ENCODE measurements around the gene NEGR1. TPM values are rescaled to one million over a fixed set of nuclear protein-coding genes. Genes with fewer than 3 reads are reported as not detected.

The NEGR1 gene
- total RNA-seq, 2 experiments from 2014 or later: not detected

DNA sequence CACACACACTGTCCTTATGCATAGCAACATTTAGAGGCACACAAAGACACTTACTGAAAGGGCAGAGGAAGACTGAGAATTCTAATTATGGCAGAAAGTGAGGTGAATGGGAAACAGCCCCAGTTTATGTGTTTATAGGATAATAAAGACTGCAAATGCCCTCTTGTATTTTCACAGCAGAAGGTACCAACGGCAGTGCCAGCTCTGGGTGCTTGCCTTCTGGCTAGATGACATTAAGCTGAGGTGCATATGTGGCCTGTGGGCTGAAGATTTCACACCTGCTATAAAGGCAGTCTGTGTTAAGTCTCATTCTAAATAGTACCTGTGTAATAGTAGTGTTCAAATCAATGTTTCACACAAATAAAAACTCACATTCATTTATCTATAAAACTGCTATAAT is 854.3 kb downstream of the NEGR1 start:
- no peaks in the 10 kb centered on the region for H3K4me1 Mint-ChIP-seq
- H3K27me3 Mint-ChIP-seq: no peaks in the 10 kb centered on the region
- H3K4me3 Mint-ChIP-seq: no peak overlapping the region
- no peak overlapping the region for H3K27ac Mint-ChIP-seq
- no peak for DNase-seq
- no peaks in the 10 kb centered on the region for H3K36me3 Mint-ChIP-seq
- H3K9me3 Mint-ChIP-seq: no peaks in the 10 kb centered on the region

DNA sequence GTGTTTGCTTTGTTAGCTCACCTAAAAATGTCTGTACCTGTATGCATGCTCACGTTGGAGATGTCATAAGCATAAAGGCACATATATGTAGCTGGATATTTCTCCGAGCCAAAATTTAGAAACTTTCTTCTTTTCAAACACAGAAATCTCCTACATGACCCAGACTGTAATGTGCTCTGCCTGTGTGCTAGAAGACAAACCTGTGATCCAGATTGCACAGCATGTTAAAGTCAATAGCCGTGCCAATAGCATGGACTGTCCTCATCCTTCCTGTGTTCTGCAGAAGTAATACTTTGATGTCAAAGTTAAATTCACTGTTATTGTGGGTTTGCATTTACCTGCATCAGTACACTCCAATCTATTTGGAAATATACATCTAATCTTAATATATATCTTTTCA is 855.3 kb downstream of the NEGR1 start:
- Mint-ChIP-seq H3K27ac (no peak overlapping the region), H3K36me3 (no peaks in the 10 kb centered on the region), H3K27me3 (no peaks in the 10 kb centered on the region), H3K9me3 (no peaks in the 10 kb centered on the region), H3K4me3 (no peak overlapping the region), H3K4me1 (no peaks in the 10 kb centered on the region)
- DNase-seq: no peak

DNA sequence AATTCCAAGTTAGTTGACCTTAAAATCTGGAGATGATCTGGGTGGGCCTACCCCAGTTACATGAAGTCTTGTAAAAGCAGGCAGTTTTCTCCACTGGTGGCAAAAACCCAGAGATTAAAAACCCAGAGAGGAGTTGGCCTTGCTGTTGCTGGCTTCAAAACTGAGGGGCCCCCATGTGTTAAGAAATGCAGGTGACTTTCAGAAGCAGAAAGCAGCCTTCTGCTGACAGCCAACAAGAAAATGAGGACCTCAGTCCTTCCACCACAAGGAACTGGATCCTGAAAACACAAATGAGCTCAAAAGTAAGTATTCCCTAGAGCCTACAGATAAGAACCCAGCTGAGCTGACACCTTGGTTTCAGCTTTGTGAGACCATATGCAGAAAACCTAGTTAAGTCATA is 857.8 kb downstream of the NEGR1 start:
- DNase-seq: no peak
- Mint-ChIP-seq H3K27me3 (no peaks in the 10 kb centered on the region), H3K4me3 (no peak overlapping the region), H3K27ac (no peak overlapping the region), H3K36me3 (no peaks in the 10 kb centered on the region), H3K4me1 (no peaks in the 10 kb centered on the region), H3K9me3 (no peaks in the 10 kb centered on the region)

DNA sequence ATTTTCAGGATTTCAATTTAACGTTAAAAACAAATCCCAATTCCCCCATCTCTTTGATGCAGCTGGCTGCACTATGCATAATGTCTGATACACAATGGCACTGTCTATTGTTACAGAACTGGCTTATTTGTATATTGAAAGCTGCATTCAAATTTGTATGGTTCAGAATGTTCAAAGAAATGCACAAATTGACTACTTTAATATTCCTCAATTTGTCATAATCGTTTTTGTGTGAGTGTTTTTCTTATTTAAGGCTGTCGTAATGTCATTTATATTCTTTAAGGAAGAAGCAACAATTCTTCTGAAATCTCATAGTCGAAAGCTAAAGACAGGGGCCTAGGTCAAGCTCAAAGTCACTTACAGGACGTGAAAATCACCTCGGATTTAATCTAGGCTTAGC is 860.1 kb downstream of the NEGR1 start:
- no peak for DNase-seq
- H3K9me3 Mint-ChIP-seq: no peaks in the 10 kb centered on the region
- H3K27ac Mint-ChIP-seq: no peak overlapping the region
- no peaks in the 10 kb centered on the region for H3K27me3 Mint-ChIP-seq
- no peaks in the 10 kb centered on the region for H3K4me1 Mint-ChIP-seq
- no peak overlapping the region for H3K4me3 Mint-ChIP-seq
- H3K36me3 Mint-ChIP-seq: no peaks in the 10 kb centered on the region

GRCh38 chr1:71417421-71417820 is 864.9 kb downstream of the NEGR1 start:
- H3K9me3 Mint-ChIP-seq: no peaks in the 10 kb centered on the region
- H3K36me3 Mint-ChIP-seq: no peaks in the 10 kb centered on the region
- no peak overlapping the region for H3K4me3 Mint-ChIP-seq
- H3K27me3 Mint-ChIP-seq: no peaks in the 10 kb centered on the region
- H3K4me1 Mint-ChIP-seq: no peaks in the 10 kb centered on the region
- DNase-seq: no peak
- no peak overlapping the region for H3K27ac Mint-ChIP-seq

GRCh38 chr1:71414179-71414578 is 868.2 kb downstream of the NEGR1 start:
- H3K27ac Mint-ChIP-seq: no peak overlapping the region
- H3K4me1 Mint-ChIP-seq: no peaks in the 10 kb centered on the region
- no peaks in the 10 kb centered on the region for H3K27me3 Mint-ChIP-seq
- no peak overlapping the region for H3K4me3 Mint-ChIP-seq
- no peaks in the 10 kb centered on the region for H3K9me3 Mint-ChIP-seq
- H3K36me3 Mint-ChIP-seq: no peaks in the 10 kb centered on the region
- no peak for DNase-seq

DNA sequence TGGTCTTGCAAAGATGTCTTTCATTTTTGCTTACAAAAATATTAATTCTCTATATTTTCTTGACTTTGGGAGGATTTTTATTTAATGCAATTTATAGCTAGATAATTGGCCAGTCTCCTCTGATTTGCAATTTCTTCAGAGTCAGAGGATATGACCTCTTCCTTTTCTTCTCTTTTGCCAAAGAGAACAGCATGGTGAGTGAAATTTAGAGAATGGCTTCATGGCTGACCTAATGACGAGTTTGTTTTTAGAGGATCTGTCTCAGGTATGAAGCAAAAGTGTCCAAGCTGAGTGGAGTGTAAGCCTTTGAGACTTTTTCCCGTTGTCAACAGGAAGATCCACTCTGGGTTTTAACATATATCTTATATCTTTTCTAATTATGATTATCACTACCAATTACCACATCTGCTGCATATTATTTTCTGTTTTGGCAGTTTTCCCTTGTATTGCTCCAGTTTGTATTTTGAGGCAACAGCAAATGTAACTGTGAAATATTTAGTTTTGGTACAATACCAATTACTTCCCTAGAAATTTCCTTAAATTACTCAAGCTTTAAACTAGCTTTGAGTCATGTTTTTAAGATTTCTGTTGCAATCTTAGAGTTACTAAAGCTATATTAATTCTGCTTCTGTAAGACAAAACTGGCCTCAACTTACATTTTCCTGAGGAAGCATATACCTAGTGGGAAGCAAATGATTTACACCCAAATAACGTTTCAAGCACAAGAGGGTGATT is 868.7 kb downstream of the NEGR1 start:
- Mint-ChIP-seq H3K27me3 (no peaks in the 10 kb centered on the region), H3K27ac (no peak overlapping the region), H3K4me3 (no peak overlapping the region), H3K36me3 (no peaks in the 10 kb centered on the region), H3K4me1 (no peaks in the 10 kb centered on the region), H3K9me3 (no peaks in the 10 kb centered on the region)
- DNase-seq: no peak

DNA sequence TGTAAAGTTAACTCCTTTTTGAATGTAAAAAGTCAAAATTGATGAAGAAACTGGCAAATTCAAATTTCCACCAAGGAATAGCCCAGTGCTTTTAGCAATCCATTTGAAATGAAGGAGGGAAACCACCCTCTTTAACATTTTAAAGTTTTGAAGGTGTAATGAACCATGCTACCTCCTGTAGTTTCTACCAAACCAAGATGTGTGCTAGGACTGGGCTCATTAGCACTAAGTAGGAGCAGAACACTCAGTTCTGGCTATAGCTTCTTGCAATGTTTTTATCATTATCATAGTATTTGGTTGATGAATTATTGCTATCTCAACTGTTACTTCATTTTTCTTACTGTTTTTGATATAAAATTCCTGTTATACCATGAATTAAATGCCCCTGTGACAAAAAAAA is 882.3 kb downstream of the NEGR1 start:
- Mint-ChIP-seq H3K4me3 (no peak overlapping the region), H3K27ac (no peak overlapping the region), H3K36me3 (no peaks in the 10 kb centered on the region), H3K27me3 (no peaks in the 10 kb centered on the region), H3K4me1 (no peaks in the 10 kb centered on the region), H3K9me3 (no peaks in the 10 kb centered on the region)
- DNase-seq: no peak

DNA sequence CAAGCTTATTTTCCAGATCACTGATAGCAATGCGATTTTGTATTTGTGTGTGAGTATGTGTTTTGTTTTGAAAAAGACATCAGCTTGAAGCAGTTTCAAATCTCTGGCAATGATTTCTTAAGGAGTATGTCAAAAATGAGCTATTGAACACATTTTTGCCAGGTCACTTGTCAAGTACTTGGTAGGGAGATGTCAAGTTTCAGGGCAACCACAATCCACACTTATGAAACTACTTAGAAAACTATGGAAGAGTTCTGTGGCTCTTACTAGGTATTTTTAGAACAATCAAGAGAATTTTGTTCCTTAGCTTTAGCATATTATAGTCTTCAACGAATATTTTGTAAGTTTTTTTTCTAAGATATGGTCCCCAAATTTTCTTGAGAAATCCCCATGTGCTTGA is 882.7 kb downstream of the NEGR1 start:
- no peaks in the 10 kb centered on the region for H3K36me3 Mint-ChIP-seq
- H3K4me1 Mint-ChIP-seq: no peaks in the 10 kb centered on the region
- H3K27me3 Mint-ChIP-seq: no peaks in the 10 kb centered on the region
- no peak overlapping the region for H3K27ac Mint-ChIP-seq
- no peak for DNase-seq
- no peak overlapping the region for H3K4me3 Mint-ChIP-seq
- no peaks in the 10 kb centered on the region for H3K9me3 Mint-ChIP-seq

- no peak overlapping the region for H3K4me3 Mint-ChIP-seq
- no peaks in the 10 kb centered on the region for H3K36me3 Mint-ChIP-seq
- no peak for DNase-seq
- H3K27ac Mint-ChIP-seq: no peak overlapping the region
- peaks cover 4% of the 10 kb centered on the region for H3K9me3 Mint-ChIP-seq
- H3K4me1 Mint-ChIP-seq: no peaks in the 10 kb centered on the region
- H3K27me3 Mint-ChIP-seq: no peaks in the 10 kb centered on the region
Measured at GRCh38 chr1:71393301-71393700, 889.0 kb downstream of the NEGR1 start.

GRCh38 chr1:71390518-71390917 is 891.8 kb downstream of the NEGR1 start:
- H3K4me3 Mint-ChIP-seq: no peak overlapping the region

DNA sequence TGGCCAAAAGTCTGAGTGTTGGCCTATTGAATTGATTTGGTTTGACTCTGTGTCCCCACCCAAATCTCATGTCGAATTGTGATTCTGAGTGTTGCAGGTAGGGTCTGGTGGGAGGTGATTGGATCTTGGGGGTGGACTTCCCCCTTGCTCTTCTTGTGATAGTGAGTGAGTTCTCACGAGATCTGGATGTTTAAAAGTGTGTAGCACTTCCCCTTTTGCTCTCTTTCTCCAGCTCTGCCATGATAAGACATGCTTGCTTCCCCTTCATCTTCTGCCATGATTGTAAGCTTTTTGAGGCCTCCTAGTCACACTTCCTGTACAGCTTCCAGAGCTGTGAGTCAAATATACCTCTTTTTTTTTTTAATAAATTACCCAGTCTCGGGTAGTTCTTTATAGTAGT is 904.5 kb downstream of the NEGR1 start:
- Mint-ChIP-seq H3K4me3 (no peak overlapping the region), H3K27me3 (no peaks in the 10 kb centered on the region), H3K9me3 (peaks cover 8% of the 10 kb centered on the region), H3K27ac (no peak overlapping the region), H3K4me1 (no peaks in the 10 kb centered on the region), H3K36me3 (no peaks in the 10 kb centered on the region)
- no peak for DNase-seq

More at GRCh38 chr1:71390518-71390917, 891.8 kb downstream of the NEGR1 start:
- DNase-seq: no peak
- Mint-ChIP-seq H3K27me3 (no peaks in the 10 kb centered on the region), H3K4me1 (no peaks in the 10 kb centered on the region), H3K9me3 (peaks cover 18% of the 10 kb centered on the region), H3K36me3 (peaks cover 2% of the 10 kb centered on the region), H3K27ac (no peak overlapping the region)

DNA sequence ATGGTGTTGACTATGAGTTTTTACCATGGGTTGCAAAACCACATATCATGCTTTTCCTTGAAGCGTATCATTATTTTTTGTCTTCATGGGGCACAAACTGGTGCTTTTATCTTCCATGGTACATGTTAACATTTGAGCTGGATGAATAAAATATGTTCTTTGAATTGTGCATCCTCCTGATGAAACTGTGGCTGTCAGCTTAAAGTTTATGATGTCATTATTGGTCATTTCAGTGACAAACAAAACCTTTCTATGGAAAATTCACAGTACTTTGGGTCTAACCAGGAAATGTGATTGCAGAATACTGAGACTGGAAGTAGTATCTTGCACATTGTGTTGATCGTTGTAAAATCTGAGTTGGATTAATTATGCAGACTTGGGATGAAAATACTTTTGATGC is 909.8 kb downstream of the NEGR1 start:
- no peak overlapping the region for H3K27ac Mint-ChIP-seq
- H3K27me3 Mint-ChIP-seq: no peaks in the 10 kb centered on the region
- no peaks in the 10 kb centered on the region for H3K36me3 Mint-ChIP-seq
- no peak for DNase-seq
- H3K4me1 Mint-ChIP-seq: no peaks in the 10 kb centered on the region
- H3K4me3 Mint-ChIP-seq: no peak overlapping the region
- peaks cover 2% of the 10 kb centered on the region for H3K9me3 Mint-ChIP-seq

DNA sequence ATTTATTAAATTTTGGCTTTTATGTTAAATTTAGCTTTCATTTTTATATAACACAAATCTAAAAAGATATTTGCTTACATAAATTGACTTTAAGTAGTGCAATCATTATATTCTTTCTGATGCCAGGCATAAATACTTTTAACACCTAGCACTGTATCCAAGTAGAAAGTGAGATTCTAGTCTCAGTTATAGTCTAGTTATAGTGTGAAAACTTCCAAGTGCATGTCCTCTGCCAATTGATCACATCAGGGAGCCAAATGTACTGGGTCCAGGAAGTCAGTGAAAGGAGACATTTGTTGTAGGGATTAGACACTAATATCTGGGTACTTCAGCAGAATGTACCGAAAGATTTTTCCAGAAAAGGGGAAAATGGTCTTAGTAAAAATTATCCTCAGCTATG is 910.8 kb downstream of the NEGR1 start:
- DNase-seq: no peak
- no peaks in the 10 kb centered on the region for H3K36me3 Mint-ChIP-seq
- H3K27ac Mint-ChIP-seq: no peak overlapping the region
- no peaks in the 10 kb centered on the region for H3K4me1 Mint-ChIP-seq
- H3K9me3 Mint-ChIP-seq: no peaks in the 10 kb centered on the region
- H3K27me3 Mint-ChIP-seq: no peaks in the 10 kb centered on the region
- H3K4me3 Mint-ChIP-seq: no peak overlapping the region

GRCh38 chr1:71364236-71364635 is 918.1 kb downstream of the NEGR1 start:
- Mint-ChIP-seq H3K27me3 (no peaks in the 10 kb centered on the region), H3K4me3 (no peak overlapping the region), H3K4me1 (no peaks in the 10 kb centered on the region), H3K27ac (no peak overlapping the region), H3K36me3 (no peaks in the 10 kb centered on the region), H3K9me3 (no peaks in the 10 kb centered on the region)
- DNase-seq: no peak

DNA sequence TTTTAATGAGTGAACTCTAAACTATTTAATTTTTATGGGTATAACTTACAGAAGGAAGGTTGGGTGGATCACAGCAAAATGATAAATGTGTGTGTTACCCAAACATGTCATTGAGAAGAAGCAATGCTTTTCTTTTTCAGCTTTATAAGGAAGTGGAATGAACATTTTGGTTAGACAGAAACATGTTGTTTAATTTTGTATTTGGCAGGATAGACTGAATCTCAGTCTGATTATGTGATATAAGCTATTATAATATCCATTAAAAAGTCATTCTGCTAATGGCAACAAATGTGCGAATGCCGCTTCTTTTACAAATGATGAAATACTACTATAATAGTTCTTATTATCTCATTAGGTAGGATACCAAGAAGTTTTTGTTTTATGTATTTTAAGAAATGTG is 919.6 kb downstream of the NEGR1 start:
- DNase-seq: no peak
- H3K9me3 Mint-ChIP-seq: peaks cover 2% of the 10 kb centered on the region
- H3K4me1 Mint-ChIP-seq: no peaks in the 10 kb centered on the region
- H3K27me3 Mint-ChIP-seq: no peaks in the 10 kb centered on the region
- H3K27ac Mint-ChIP-seq: no peak overlapping the region
- H3K4me3 Mint-ChIP-seq: no peak overlapping the region
- H3K36me3 Mint-ChIP-seq: no peaks in the 10 kb centered on the region
